GM19372 (cell line): ENCODE results near the gene ADAMTS16.

Source experiments
- ATAC-seq: cut with Tn5 transposase; IDR thresholded peaks from one replicate; pipeline ENCODE4 v1.9.1; 2021; ENCODE audit warnings: mild to moderate bottlenecking, low read depth, moderate library complexity; ENCODE audit not compliant: unreplicated experiment

ADAMTS16 gene

GRCh38 chr5:5360941-5361520, 220.9 kb downstream of the ADAMTS16 start:
- no peak for ATAC-seq

- no peak for ATAC-seq
Measured at GRCh38 chr5:5363045-5363444, 222.9 kb downstream of the ADAMTS16 start.

- ATAC-seq, result no peak
Measured at GRCh38 chr5:5364932-5365331, 224.8 kb downstream of the ADAMTS16 start.

GRCh38 chr5:5367739-5368138, 227.6 kb downstream of the ADAMTS16 start:
- ATAC-seq, result no peak

- no peak for ATAC-seq
Measured at GRCh38 chr5:5369051-5369605, 229.0 kb downstream of the ADAMTS16 start.
